ENCODE results near the gene PERP.

DNA sequence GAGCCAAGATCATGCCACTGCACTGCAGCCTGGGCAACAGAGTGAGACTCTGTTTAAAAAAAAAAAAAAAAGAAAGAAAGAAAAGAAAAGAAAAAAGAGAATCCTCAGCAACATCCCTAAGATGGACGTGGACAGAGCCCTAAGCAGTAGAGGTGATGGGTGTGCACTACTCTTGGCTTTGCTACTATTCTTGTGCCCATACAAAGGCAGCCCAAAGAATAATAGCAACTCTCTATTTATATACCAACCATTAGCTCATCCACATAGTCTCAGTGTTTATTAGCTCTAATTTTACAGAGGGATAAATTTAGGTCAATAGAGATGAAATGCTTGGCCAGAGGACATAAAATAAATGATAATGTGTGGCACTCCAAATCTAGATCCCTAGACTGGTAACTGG, 62.2 kb downstream of the PERP start:
- no peak for TF ChIP-seq POLR2AphosphoS5 (IDR thresholded peaks at IDR 0.05)
- no peak for TF ChIP-seq CTCF (IDR thresholded peaks at IDR 0.05; ENCODE audit: poor library complexity, severe bottlenecking)
- no peak for TF ChIP-seq RAD21 (conservative IDR thresholded peaks at IDR 0.05)

All from neural cell (in vitro differentiated cells).